ENCODE results near the gene HRAS.

The HRAS gene

GRCh38 chr11:504053-504993 is 31.1 kb downstream of the HRAS start:
- peak in 1 of 3 donors; percentile 37 for DNase-seq
- ChIA-PET POLR2A (interaction anchor here (0.7 kb wide), 1 partner anchor 55 kb away, joined by 3 read pairs; no protein-coding TSS in a partner anchor), CTCF (interaction anchor here (0.7 to 1.9 kb wide), 5 partner anchors 9 to 409 kb away, joined by 3 to 6 read pairs (median 3); no protein-coding TSS in a partner anchor)
- Histone ChIP-seq H3K4me1 (ENCODE audit: control extremely low read depth in 1 of 4, control insufficient read depth in 4 of 4, insufficient read depth in 4 of 4, low read length in 3 of 4) (peaks cover 3 to 40% (median 37%) of the 10 kb centered on the region in 4 experiments), H3K9me3 (ENCODE audit: control extremely low read depth in 1 of 5, control insufficient read depth in 4 of 5, insufficient read depth in 2 of 5, low read depth in 1 of 5, low read length in 4 of 5) (no peaks in the 10 kb centered on the region), H3K27me3 (replicated peaks in 2 of 5; ENCODE audit: control insufficient read depth in 4 of 5, insufficient read depth in 5 of 5, low read length in 4 of 5) (peaks cover 0 to 2% (median 0%) of the 10 kb centered on the region in 5 experiments), H3K36me3 (ENCODE audit: control insufficient read depth in 4 of 4, insufficient read depth in 4 of 4, low read length in 3 of 4) (peaks cover 2 to 33% (median 15%) of the 10 kb centered on the region in 4 experiments), H3K4me3 (ENCODE audit: control insufficient read depth in 1 of 7, extremely low read depth in 1 of 7, insufficient read depth in 4 of 7, low read depth in 2 of 7, low read length in 6 of 7) (peak overlapping the region in 5 of 7 experiments; percentile 38 to 77 (median 64)), H3K27ac (ENCODE audit: insufficient read depth in 1 of 2, low read depth in 1 of 2, low read length in 2 of 2, poor library complexity in 1 of 2, severe bottlenecking in 2 of 2) (peak overlapping the region in 1 of 2 experiments; percentile 99)
- WGBS (ENCODE audit: insufficient coverage), result 15% methylated on average over 57 of the region's 72 CpGs

GRCh38 chr11:503179-503981 is 32.0 kb downstream of the HRAS start:
- peak in 1 of 3 donors; percentile 29 for DNase-seq
- 80% methylated on average over 24 of the region's 24 CpGs for WGBS (ENCODE audit: insufficient coverage)
- Histone ChIP-seq H3K27me3 (replicated peaks in 2 of 5; ENCODE audit: control insufficient read depth in 4 of 5, insufficient read depth in 5 of 5, low read length in 4 of 5) (peaks cover 0 to 2% (median 0%) of the 10 kb centered on the region in 5 experiments), H3K36me3 (ENCODE audit: control insufficient read depth in 4 of 4, insufficient read depth in 4 of 4, low read length in 3 of 4) (peaks cover 2 to 42% (median 21%) of the 10 kb centered on the region in 4 experiments), H3K9me3 (ENCODE audit: control extremely low read depth in 1 of 5, control insufficient read depth in 4 of 5, insufficient read depth in 2 of 5, low read depth in 1 of 5, low read length in 4 of 5) (no peaks in the 10 kb centered on the region), H3K4me3 (ENCODE audit: control insufficient read depth in 1 of 7, extremely low read depth in 1 of 7, insufficient read depth in 4 of 7, low read depth in 2 of 7, low read length in 6 of 7) (peak overlapping the region in 3 of 7 experiments; percentile 44 to 77 (median 70)), H3K27ac (ENCODE audit: insufficient read depth in 1 of 2, low read depth in 1 of 2, low read length in 2 of 2, poor library complexity in 1 of 2, severe bottlenecking in 2 of 2) (peak overlapping the region in 1 of 2 experiments; percentile 61), H3K4me1 (ENCODE audit: control extremely low read depth in 1 of 4, control insufficient read depth in 4 of 4, insufficient read depth in 4 of 4, low read length in 3 of 4) (peaks cover 3 to 40% (median 37%) of the 10 kb centered on the region in 4 experiments)
- POLR2A ChIA-PET, result no interaction called here
- CTCF ChIA-PET, result interaction anchor here (1.0 to 1.8 kb wide), 3 partner anchors 9 to 54 kb away, joined by 3 to 6 read pairs (median 5); no protein-coding TSS in a partner anchor

GRCh38 chr11:502288-503178 is 32.8 kb downstream of the HRAS start:
- no peak overlapping the region for H3K4me3 ChIP-seq (ENCODE audit: control insufficient read depth in 1 of 7, extremely low read depth in 1 of 7, insufficient read depth in 4 of 7, low read depth in 2 of 7, low read length in 6 of 7)
- DNase-seq, result no peak
- peaks cover 2 to 50% (median 29%) of the 10 kb centered on the region in 4 experiments for H3K36me3 ChIP-seq (ENCODE audit: control insufficient read depth in 4 of 4, insufficient read depth in 4 of 4, low read length in 3 of 4)
- ChIA-PET POLR2A (no interaction called here), CTCF (interaction anchor here (1.0 to 1.8 kb wide), 3 partner anchors 8 to 54 kb away, joined by 3 to 6 read pairs (median 5); no protein-coding TSS in a partner anchor)
- WGBS (ENCODE audit: insufficient coverage), result 93% methylated on average over 7 of the region's 10 CpGs
- peaks cover 3 to 37% (median 30%) of the 10 kb centered on the region in 4 experiments for H3K4me1 ChIP-seq (ENCODE audit: control extremely low read depth in 1 of 4, control insufficient read depth in 4 of 4, insufficient read depth in 4 of 4, low read length in 3 of 4)
- peak overlapping the region in 1 of 2 experiments; percentile 43 for H3K27ac ChIP-seq (ENCODE audit: insufficient read depth in 1 of 2, low read depth in 1 of 2, low read length in 2 of 2, poor library complexity in 1 of 2, severe bottlenecking in 2 of 2)
- peaks cover 0 to 2% (median 0%) of the 10 kb centered on the region in 5 experiments for H3K27me3 ChIP-seq (replicated peaks in 2 of 5; ENCODE audit: control insufficient read depth in 4 of 5, insufficient read depth in 5 of 5, low read length in 4 of 5)
- no peaks in the 10 kb centered on the region for H3K9me3 ChIP-seq (ENCODE audit: control extremely low read depth in 1 of 5, control insufficient read depth in 4 of 5, insufficient read depth in 2 of 5, low read depth in 1 of 5, low read length in 4 of 5)

GRCh38 chr11:501683-502287 is 33.6 kb downstream of the HRAS start:
- Histone ChIP-seq H3K36me3 (ENCODE audit: control insufficient read depth in 4 of 4, insufficient read depth in 4 of 4, low read length in 3 of 4) (peaks cover 2 to 58% (median 37%) of the 10 kb centered on the region in 4 experiments), H3K4me3 (ENCODE audit: control insufficient read depth in 1 of 7, extremely low read depth in 1 of 7, insufficient read depth in 4 of 7, low read depth in 2 of 7, low read length in 6 of 7) (no peak overlapping the region), H3K27me3 (replicated peaks in 2 of 5; ENCODE audit: control insufficient read depth in 4 of 5, insufficient read depth in 5 of 5, low read length in 4 of 5) (peaks cover 0 to 2% (median 0%) of the 10 kb centered on the region in 5 experiments), H3K9me3 (ENCODE audit: control extremely low read depth in 1 of 5, control insufficient read depth in 4 of 5, insufficient read depth in 2 of 5, low read depth in 1 of 5, low read length in 4 of 5) (no peaks in the 10 kb centered on the region), H3K4me1 (ENCODE audit: control extremely low read depth in 1 of 4, control insufficient read depth in 4 of 4, insufficient read depth in 4 of 4, low read length in 3 of 4) (peaks cover 3 to 35% (median 29%) of the 10 kb centered on the region in 4 experiments), H3K27ac (ENCODE audit: insufficient read depth in 1 of 2, low read depth in 1 of 2, low read length in 2 of 2, poor library complexity in 1 of 2, severe bottlenecking in 2 of 2) (no peak overlapping the region)
- ChIA-PET POLR2A (interaction anchor here (0.5 kb wide), 1 partner anchor 197 kb away, joined by 3 read pairs; no protein-coding TSS in a partner anchor), CTCF (interaction anchor here (1.8 kb wide), 1 partner anchor 53 kb away, joined by 5 read pairs; no protein-coding TSS in a partner anchor)
- over 99% methylated on average over 14 of the region's 19 CpGs for WGBS (ENCODE audit: insufficient coverage)
- DNase-seq, result no peak

GRCh38 chr11:501001-501682 is 34.2 kb downstream of the HRAS start:
- Histone ChIP-seq H3K27ac (ENCODE audit: insufficient read depth in 1 of 2, low read depth in 1 of 2, low read length in 2 of 2, poor library complexity in 1 of 2, severe bottlenecking in 2 of 2) (no peak overlapping the region), H3K27me3 (replicated peaks in 2 of 5; ENCODE audit: control insufficient read depth in 4 of 5, insufficient read depth in 5 of 5, low read length in 4 of 5) (peaks cover 0 to 2% (median 0%) of the 10 kb centered on the region in 5 experiments), H3K9me3 (ENCODE audit: control extremely low read depth in 1 of 5, control insufficient read depth in 4 of 5, insufficient read depth in 2 of 5, low read depth in 1 of 5, low read length in 4 of 5) (no peaks in the 10 kb centered on the region), H3K36me3 (ENCODE audit: control insufficient read depth in 4 of 4, insufficient read depth in 4 of 4, low read length in 3 of 4) (peaks cover 2 to 60% (median 39%) of the 10 kb centered on the region in 4 experiments), H3K4me3 (ENCODE audit: control insufficient read depth in 1 of 7, extremely low read depth in 1 of 7, insufficient read depth in 4 of 7, low read depth in 2 of 7, low read length in 6 of 7) (no peak overlapping the region), H3K4me1 (ENCODE audit: control extremely low read depth in 1 of 4, control insufficient read depth in 4 of 4, insufficient read depth in 4 of 4, low read length in 3 of 4) (peaks cover 3 to 30% (median 25%) of the 10 kb centered on the region in 4 experiments)
- ChIA-PET CTCF (no interaction called here), POLR2A (interaction anchor here (0.5 kb wide), 1 partner anchor 196 kb away, joined by 3 read pairs; no protein-coding TSS in a partner anchor)
- 98% methylated on average over 22 of the region's 24 CpGs for WGBS (ENCODE audit: insufficient coverage)
- no peak for DNase-seq
